Panc1 (cell line): ENCODE data around the gene CSF2RB.

Experiments
- POLR2AphosphoS5 ChIP-seq: IDR thresholded peaks from 2 replicates; pipeline ENCODE4 v1.6.1; 2012; ENCODE audit warnings: mild to moderate bottlenecking, low read depth, low read length, moderate library complexity
- REST ChIP-seq, 2 experiments: IDR thresholded peaks; 2 replicates each; pipeline ENCODE4 v1.6.1; 2011 to 2012; ENCODE audit warnings: low read depth in 2 of 2, control low read depth in 1 of 2, low read length in 1 of 2, mild to moderate bottlenecking in 1 of 2, moderate library complexity in 1 of 2; ENCODE audit not compliant: insufficient read depth in 1 of 2
- SIN3A ChIP-seq: IDR thresholded peaks from 2 replicates; pipeline ENCODE4 v1.6.1; 2012; ENCODE audit warnings: low read depth, mild to moderate bottlenecking, low read length, moderate library complexity, borderline replicate concordance; ENCODE audit not compliant: insufficient read depth
- TCF7L2 ChIP-seq: IDR thresholded peaks from 2 replicates; pipeline ENCODE4 v1.6.1; 2011; ENCODE audit warnings: mild to moderate bottlenecking, low read depth, low read length, inconsistent platforms
- TF ChIP-seq, protein P1 (sequence below): fragments of 450-650 bp; IDR thresholded peaks from 2 replicates; pipeline ENCODE4 v1.5.1; 2017; ENCODE audit warnings: mild to moderate bottlenecking

DNA sequence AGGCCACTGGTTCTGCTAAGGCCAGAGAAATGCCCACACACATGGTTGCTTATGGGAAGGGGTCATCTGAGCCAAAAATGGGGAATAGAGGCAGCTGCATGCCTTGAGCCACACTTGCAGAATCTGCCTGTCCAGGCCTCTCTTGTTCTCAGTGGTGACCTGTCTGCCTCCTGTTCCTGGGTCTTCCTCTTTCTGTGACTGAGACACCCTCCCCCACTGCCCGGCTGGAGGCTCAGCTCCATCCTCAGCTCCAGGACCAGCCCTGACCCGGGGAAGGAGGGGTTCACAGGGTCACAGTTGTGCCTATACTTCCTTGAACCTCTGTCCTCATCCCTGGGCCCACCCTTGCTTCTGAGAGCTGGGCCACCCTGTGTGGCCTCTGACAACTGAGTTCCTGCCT, 52.3 kb downstream of the CSF2RB start:
- TF ChIP-seq SIN3A, result no peak
- TF ChIP-seq, protein P1, sequence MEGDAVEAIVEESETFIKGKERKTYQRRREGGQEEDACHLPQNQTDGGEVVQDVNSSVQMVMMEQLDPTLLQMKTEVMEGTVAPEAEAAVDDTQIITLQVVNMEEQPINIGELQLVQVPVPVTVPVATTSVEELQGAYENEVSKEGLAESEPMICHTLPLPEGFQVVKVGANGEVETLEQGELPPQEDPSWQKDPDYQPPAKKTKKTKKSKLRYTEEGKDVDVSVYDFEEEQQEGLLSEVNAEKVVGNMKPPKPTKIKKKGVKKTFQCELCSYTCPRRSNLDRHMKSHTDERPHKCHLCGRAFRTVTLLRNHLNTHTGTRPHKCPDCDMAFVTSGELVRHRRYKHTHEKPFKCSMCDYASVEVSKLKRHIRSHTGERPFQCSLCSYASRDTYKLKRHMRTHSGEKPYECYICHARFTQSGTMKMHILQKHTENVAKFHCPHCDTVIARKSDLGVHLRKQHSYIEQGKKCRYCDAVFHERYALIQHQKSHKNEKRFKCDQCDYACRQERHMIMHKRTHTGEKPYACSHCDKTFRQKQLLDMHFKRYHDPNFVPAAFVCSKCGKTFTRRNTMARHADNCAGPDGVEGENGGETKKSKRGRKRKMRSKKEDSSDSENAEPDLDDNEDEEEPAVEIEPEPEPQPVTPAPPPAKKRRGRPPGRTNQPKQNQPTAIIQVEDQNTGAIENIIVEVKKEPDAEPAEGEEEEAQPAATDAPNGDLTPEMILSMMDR, result no peak
- TF ChIP-seq REST (IDR thresholded peaks at IDR 0.05; ENCODE audit: insufficient read depth in 1 of 2, low read depth in 2 of 2, low read length in 1 of 2), result no peak
- TF ChIP-seq POLR2AphosphoS5, result no peak
- TF ChIP-seq TCF7L2, result no peak
